HCT116 (cell line): ENCODE measurements around the gene KCTD10. TPM values are rescaled to one million over a fixed set of nuclear protein-coding genes. Genes with fewer than 3 reads are reported as not detected.

Source experiments
- ATAC-seq: fragments of 200-7000 bp; cut with Tn5 transposase; 2 replicates; pipeline ENCODE4 v1.9.1; 2020; ENCODE audit warnings: mild to moderate bottlenecking, moderate library complexity
- BruUV-seq: library from RNA; stranded (reverse); fragments of 400-500 nt; replicated peaks from 2 replicates; lab custom pipeline; 2021; lab: Mats Ljungman, UMichigan
- CTCF ChIA-PET: fragments of 300-600 bp; sonication (Branson Sonifier 250); formaldehyde crosslinking; loops from one replicate; lab custom pipeline; 2021; ENCODE audit warnings: antibody characterized with exemption; lab: Charles Lee
- POLR2A ChIA-PET: fragments of 300-600, 350-600 bp; sonication (Branson Sonifier 250); formaldehyde crosslinking; loops from one replicate; lab custom pipeline; 2021; ENCODE audit warnings: antibody characterized with exemption; lab: Charles Lee
- RAD21 ChIA-PET, 2 experiments: fragments of 300-600 bp; sonication (Branson Sonifier 250); formaldehyde crosslinking; loops; one replicate each; lab custom pipeline; 2023; ENCODE audit warnings: low total read pairs in 2 of 2; ENCODE audit not compliant: uncharacterized antibody in 2 of 2, unreplicated experiment in 2 of 2, low non-redundant PET in 1 of 2; lab: Charles Lee
- DNase-seq: peaks from one replicate; pipeline ENCODE4 v3.0.0-alpha.2; 2010; ENCODE audit warnings: low read depth, low spot score
- H2AFZ ChIP-seq: fragments of 200-600 bp; shearing (Covaris generic), sonication (generic); 2 replicates; pipeline ENCODE4 v1.6.1; 2017; ENCODE audit warnings: low read depth, mixed run types, mixed read lengths, antibody characterized with exemption, low read length; ENCODE audit not compliant: poor library complexity, severe bottlenecking
- H3K27ac ChIP-seq: 2 replicates; pipeline ENCODE4 v1.5.1; 2012; ENCODE audit warnings: low read depth, low read length
- H3K27me3 ChIP-seq: fragments of 200-600 bp; sonication (generic); 2 replicates; pipeline ENCODE4 v1.6.1; 2016; ENCODE audit warnings: mixed run types, low read length, mixed read lengths; ENCODE audit not compliant: insufficient read depth
- H3K36me3 ChIP-seq, 2 experiments: fragments of 200-500 bp in 1 of 2; fragments of 200-600 bp in 1 of 2; sonication (Bioruptor generic) in 1 of 2; sonication (generic) in 1 of 2; 2 replicates each; pipeline versions ENCODE4 v1.5.1 to v1.6.1; 2014 to 2016; ENCODE audit warnings: low read length in 2 of 2, inconsistent platforms in 1 of 2, mixed read lengths in 1 of 2, mixed run types in 1 of 2; ENCODE audit not compliant: insufficient read depth in 2 of 2, control insufficient read depth in 1 of 2
- H3K4me1 ChIP-seq, 2 experiments: fragments of 200-600 bp in 1 of 2; sonication (generic) in 1 of 2; 2 replicates each; pipeline versions ENCODE4 v1.5.1 to v1.6.1; 2012 to 2017; ENCODE audit warnings: low read length in 2 of 2, inconsistent platforms in 1 of 2, mild to moderate bottlenecking in 1 of 2, mixed read lengths in 1 of 2, mixed run types in 1 of 2, moderate library complexity in 1 of 2; ENCODE audit not compliant: insufficient read depth in 2 of 2, control insufficient read depth in 1 of 2
- H3K4me2 ChIP-seq: fragments of 200-600 bp; sonication (generic); 2 replicates; pipeline ENCODE4 v1.6.1; 2017; ENCODE audit warnings: mixed run types, low read length, mixed read lengths
- H3K4me3 ChIP-seq, 2 experiments: fragments of 200-600 bp in 1 of 2; sonication (generic) in 1 of 2; replicated peaks in 1 of 2; 2 replicates each; pipeline ENCODE4 v1.5.1; 2011 to 2016; ENCODE audit warnings: low read length in 2 of 2, control low read depth in 1 of 2, low read depth in 1 of 2, mild to moderate bottlenecking in 1 of 2, mixed read lengths in 1 of 2, mixed run types in 1 of 2
- H3K79me2 ChIP-seq: fragments of 200-600 bp; sonication (generic); 2 replicates; pipeline ENCODE4 v1.6.1; 2017; ENCODE audit warnings: mild to moderate bottlenecking, mixed run types, low read length, moderate library complexity, mixed read lengths; ENCODE audit not compliant: insufficient read depth
- H3K9ac ChIP-seq: fragments of 200-600 bp; sonication (generic); 2 replicates; pipeline ENCODE4 v1.6.1; 2016; ENCODE audit warnings: low read length, mixed read lengths
- H3K9me2 ChIP-seq: fragments of 200-600 bp; sonication (generic), shearing (Covaris generic); 2 replicates; pipeline ENCODE4 v1.6.1; 2017; ENCODE audit warnings: mixed run types, mild to moderate bottlenecking, moderate library complexity; ENCODE audit not compliant: insufficient read depth
- H3K9me3 ChIP-seq, 2 experiments: fragments of 200-500 bp in 1 of 2; fragments of 200-600 bp in 1 of 2; sonication (Bioruptor generic) in 1 of 2; sonication (generic) in 1 of 2; 2 replicates each; pipeline ENCODE4 v1.6.1; 2014 to 2017; ENCODE audit warnings: low read length in 2 of 2, mixed read lengths in 2 of 2, inconsistent platforms in 1 of 2, low read depth in 1 of 2, mild to moderate bottlenecking in 1 of 2, mixed run types in 1 of 2, moderate library complexity in 1 of 2; ENCODE audit not compliant: control insufficient read depth in 1 of 2, insufficient read depth in 1 of 2
- H4K20me1 ChIP-seq: fragments of 200-600 bp; sonication (generic), shearing (Covaris generic); 2 replicates; pipeline ENCODE4 v1.6.1; 2017; ENCODE audit warnings: mixed run types, mild to moderate bottlenecking, moderate library complexity; ENCODE audit not compliant: insufficient read depth
- CBX3 ChIP-seq: IDR thresholded peaks from 2 replicates; pipeline ENCODE4 v1.6.1; 2012; ENCODE audit warnings: low read depth
- CEBPB ChIP-seq: IDR thresholded peaks from 2 replicates; pipeline ENCODE4 v1.6.1; 2012; ENCODE audit warnings: low read depth
- EGR1 ChIP-seq: IDR thresholded peaks from 2 replicates; pipeline ENCODE4 v1.6.1; 2012; ENCODE audit warnings: low read depth
- ELF1 ChIP-seq: IDR thresholded peaks from 2 replicates; pipeline ENCODE4 v1.6.1; 2012; ENCODE audit warnings: low read depth, borderline replicate concordance
- EZH2 ChIP-seq: fragments of 200-600 bp; sonication (generic); IDR thresholded peaks from 2 replicates; pipeline ENCODE4 v1.6.1; 2017; ENCODE audit warnings: antibody characterized with exemption, mixed run types
- EZH2phosphoT487 ChIP-seq: fragments of 200-600 bp; IDR thresholded peaks from 2 replicates; pipeline ENCODE4 v1.6.1; 2018; ENCODE audit warnings: antibody characterized with exemption, borderline replicate concordance
- JUND ChIP-seq: IDR thresholded peaks from 2 replicates; pipeline ENCODE4 v1.6.1; 2012
- SP1 ChIP-seq: IDR thresholded peaks from 2 replicates; pipeline ENCODE4 v1.6.1; 2012; ENCODE audit warnings: low read depth
- TCF7L2 ChIP-seq: IDR thresholded peaks from 2 replicates; pipeline ENCODE4 v1.7.0; 2011; ENCODE audit warnings: borderline replicate concordance, inconsistent platforms; ENCODE audit not compliant: insufficient read depth, insufficient read length; ENCODE audit errors: extremely low read depth
- ZFX ChIP-seq: fragments of 450-650 bp; IDR thresholded peaks from 2 replicates; pipeline ENCODE4 v1.6.1; 2017
- ZNF274 ChIP-seq: fragments of 200-500 bp; sonication (Bioruptor generic); IDR thresholded peaks from 2 replicates; pipeline ENCODE4 v1.6.1; 2014; ENCODE audit warnings: mild to moderate bottlenecking, low read depth, low read length, inconsistent platforms
- intact Hi-C: fragments of 100-400 bp; cut with micrococcal nuclease; formaldehyde crosslinking; loops from 2 replicates; pipeline ENCODE4 v1.10.0; 2022
- total RNA-seq: library from RNA; stranded (reverse); gene quantifications from one replicate; pipeline ENCODE4 v1.2.1, GENCODE V29; 2021; ENCODE audit not compliant: unreplicated experiment
- TF ChIP-seq, protein P1 (sequence below): IDR thresholded peaks from 2 replicates; pipeline ENCODE4 v1.6.1; 2011; ENCODE audit warnings: mild to moderate bottlenecking, low read length, moderate library complexity; ENCODE audit not compliant: insufficient replicate concordance; ENCODE audit errors: extremely low read depth
- TF ChIP-seq, protein P2 (sequence below): IDR thresholded peaks from 2 replicates; pipeline ENCODE4 v1.6.1; 2012
- TF ChIP-seq, protein P3 (sequence below): IDR thresholded peaks from 2 replicates; pipeline ENCODE4 v1.6.1; 2012; ENCODE audit warnings: low read depth
- TF ChIP-seq, protein P4 (sequence below), 3 experiments: fragments of 200-600 bp in 1 of 3; sonication (generic) in 1 of 3; IDR thresholded peaks in 2 of 3; conservative IDR thresholded peaks in 1 of 3; 2 replicates each; pipeline ENCODE4 v1.5.1; 2012 to 2017; ENCODE audit warnings: low read depth in 2 of 3, low read length in 2 of 3, antibody characterized with exemption in 1 of 3, borderline replicate concordance in 1 of 3, control low read depth in 1 of 3, mild to moderate bottlenecking in 1 of 3, mixed read lengths in 1 of 3, mixed run types in 1 of 3, moderate library complexity in 1 of 3; ENCODE audit not compliant: insufficient read depth in 1 of 3

The KCTD10 gene
- total RNA-seq, 1 experiment from 2014 or later: 34.7 TPM

DNA sequence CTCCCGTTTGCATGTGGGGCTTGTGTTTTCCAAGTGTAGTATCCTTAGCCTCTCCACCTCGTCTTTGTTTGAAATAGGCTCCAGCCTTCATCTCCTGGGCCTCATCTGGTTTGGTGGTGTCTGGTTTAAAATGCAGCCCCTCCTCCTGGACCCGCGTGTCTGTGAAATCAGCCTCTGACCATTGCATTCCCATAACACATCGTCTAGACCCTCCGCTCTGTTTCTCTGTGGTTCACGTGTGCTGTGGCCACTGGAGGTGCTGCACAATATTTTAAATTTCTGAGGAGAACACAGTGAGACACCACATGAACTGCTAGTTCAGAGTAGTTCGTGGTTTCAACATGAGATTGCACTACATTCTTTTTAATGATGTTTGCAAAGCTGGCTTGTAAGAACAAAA, 36.0 kb upstream of the KCTD10 start:
- POLR2A ChIA-PET: no interaction called here
- H2AFZ ChIP-seq: no peak overlapping the region

More for the DNA sequence above, 36.0 kb upstream of the KCTD10 start:
- H3K36me3 ChIP-seq: peaks cover 9 to 21% of the 10 kb centered on the region in 2 experiments; a peak in 3 of 4 replicates
- H3K9me3 ChIP-seq: no peaks in the 10 kb centered on the region
- no peaks in the 10 kb centered on the region for H3K4me1 ChIP-seq
- intact Hi-C loops: no loop called here
- no peak overlapping the region for H3K4me2 ChIP-seq
- H4K20me1 ChIP-seq: no peaks in the 10 kb centered on the region
- no peak overlapping the region for H3K4me3 ChIP-seq
- TF ChIP-seq JUND (no peak), SP1 (no peak), CEBPB (no peak), ZNF274 (no peak), CBX3 (no peak), EGR1 (no peak), ELF1 (no peak), ZFX (no peak), TCF7L2 (no peak), EZH2 (no peak), EZH2phosphoT487 (no peak)
- TF ChIP-seq, protein P1, sequence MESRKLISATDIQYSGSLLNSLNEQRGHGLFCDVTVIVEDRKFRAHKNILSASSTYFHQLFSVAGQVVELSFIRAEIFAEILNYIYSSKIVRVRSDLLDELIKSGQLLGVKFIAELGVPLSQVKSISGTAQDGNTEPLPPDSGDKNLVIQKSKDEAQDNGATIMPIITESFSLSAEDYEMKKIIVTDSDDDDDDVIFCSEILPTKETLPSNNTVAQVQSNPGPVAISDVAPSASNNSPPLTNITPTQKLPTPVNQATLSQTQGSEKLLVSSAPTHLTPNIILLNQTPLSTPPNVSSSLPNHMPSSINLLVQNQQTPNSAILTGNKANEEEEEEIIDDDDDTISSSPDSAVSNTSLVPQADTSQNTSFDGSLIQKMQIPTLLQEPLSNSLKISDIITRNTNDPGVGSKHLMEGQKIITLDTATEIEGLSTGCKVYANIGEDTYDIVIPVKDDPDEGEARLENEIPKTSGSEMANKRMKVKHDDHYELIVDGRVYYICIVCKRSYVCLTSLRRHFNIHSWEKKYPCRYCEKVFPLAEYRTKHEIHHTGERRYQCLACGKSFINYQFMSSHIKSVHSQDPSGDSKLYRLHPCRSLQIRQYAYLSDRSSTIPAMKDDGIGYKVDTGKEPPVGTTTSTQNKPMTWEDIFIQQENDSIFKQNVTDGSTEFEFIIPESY: no peak
- TF ChIP-seq, protein P2, sequence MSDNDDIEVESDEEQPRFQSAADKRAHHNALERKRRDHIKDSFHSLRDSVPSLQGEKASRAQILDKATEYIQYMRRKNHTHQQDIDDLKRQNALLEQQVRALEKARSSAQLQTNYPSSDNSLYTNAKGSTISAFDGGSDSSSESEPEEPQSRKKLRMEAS: no peak
- TF ChIP-seq, protein P3, sequence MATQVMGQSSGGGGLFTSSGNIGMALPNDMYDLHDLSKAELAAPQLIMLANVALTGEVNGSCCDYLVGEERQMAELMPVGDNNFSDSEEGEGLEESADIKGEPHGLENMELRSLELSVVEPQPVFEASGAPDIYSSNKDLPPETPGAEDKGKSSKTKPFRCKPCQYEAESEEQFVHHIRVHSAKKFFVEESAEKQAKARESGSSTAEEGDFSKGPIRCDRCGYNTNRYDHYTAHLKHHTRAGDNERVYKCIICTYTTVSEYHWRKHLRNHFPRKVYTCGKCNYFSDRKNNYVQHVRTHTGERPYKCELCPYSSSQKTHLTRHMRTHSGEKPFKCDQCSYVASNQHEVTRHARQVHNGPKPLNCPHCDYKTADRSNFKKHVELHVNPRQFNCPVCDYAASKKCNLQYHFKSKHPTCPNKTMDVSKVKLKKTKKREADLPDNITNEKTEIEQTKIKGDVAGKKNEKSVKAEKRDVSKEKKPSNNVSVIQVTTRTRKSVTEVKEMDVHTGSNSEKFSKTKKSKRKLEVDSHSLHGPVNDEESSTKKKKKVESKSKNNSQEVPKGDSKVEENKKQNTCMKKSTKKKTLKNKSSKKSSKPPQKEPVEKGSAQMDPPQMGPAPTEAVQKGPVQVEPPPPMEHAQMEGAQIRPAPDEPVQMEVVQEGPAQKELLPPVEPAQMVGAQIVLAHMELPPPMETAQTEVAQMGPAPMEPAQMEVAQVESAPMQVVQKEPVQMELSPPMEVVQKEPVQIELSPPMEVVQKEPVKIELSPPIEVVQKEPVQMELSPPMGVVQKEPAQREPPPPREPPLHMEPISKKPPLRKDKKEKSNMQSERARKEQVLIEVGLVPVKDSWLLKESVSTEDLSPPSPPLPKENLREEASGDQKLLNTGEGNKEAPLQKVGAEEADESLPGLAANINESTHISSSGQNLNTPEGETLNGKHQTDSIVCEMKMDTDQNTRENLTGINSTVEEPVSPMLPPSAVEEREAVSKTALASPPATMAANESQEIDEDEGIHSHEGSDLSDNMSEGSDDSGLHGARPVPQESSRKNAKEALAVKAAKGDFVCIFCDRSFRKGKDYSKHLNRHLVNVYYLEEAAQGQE: no peak
- TF ChIP-seq, protein P4, sequence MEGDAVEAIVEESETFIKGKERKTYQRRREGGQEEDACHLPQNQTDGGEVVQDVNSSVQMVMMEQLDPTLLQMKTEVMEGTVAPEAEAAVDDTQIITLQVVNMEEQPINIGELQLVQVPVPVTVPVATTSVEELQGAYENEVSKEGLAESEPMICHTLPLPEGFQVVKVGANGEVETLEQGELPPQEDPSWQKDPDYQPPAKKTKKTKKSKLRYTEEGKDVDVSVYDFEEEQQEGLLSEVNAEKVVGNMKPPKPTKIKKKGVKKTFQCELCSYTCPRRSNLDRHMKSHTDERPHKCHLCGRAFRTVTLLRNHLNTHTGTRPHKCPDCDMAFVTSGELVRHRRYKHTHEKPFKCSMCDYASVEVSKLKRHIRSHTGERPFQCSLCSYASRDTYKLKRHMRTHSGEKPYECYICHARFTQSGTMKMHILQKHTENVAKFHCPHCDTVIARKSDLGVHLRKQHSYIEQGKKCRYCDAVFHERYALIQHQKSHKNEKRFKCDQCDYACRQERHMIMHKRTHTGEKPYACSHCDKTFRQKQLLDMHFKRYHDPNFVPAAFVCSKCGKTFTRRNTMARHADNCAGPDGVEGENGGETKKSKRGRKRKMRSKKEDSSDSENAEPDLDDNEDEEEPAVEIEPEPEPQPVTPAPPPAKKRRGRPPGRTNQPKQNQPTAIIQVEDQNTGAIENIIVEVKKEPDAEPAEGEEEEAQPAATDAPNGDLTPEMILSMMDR (IDR thresholded peaks at IDR 0.05 in 2 of 3, conservative IDR thresholded peaks at IDR 0.05 in 1 of 3; ENCODE audit: borderline replicate concordance in 1 of 3, insufficient read depth in 1 of 3, low read depth in 2 of 3, low read length in 2 of 3): no peak
- ATAC-seq (no peak), DNase-seq (no peak)
- no peaks in the 10 kb centered on the region for H3K79me2 ChIP-seq
- no TSS peak for BruUV-seq
- CTCF ChIA-PET: no interaction called here
- H3K27ac ChIP-seq: no peak overlapping the region
- no peak overlapping the region for H3K9ac ChIP-seq
- no peaks in the 10 kb centered on the region for H3K27me3 ChIP-seq
- RAD21 ChIA-PET: no interaction called here
- no peaks in the 10 kb centered on the region for H3K9me2 ChIP-seq
